Measurements from ENCODE around the gene ACOXL. TPM values are rescaled to one million over a fixed set of nuclear protein-coding genes. Genes with fewer than 3 reads are reported as not detected.

Gene ACOXL
- total RNA-seq, 1 donor from 2014 or later = 0.58 TPM

- DNase-seq (ENCODE audit: low read depth) = no peak
- no peak for TF ChIP-seq CTCF (IDR thresholded peaks at IDR 0.05; ENCODE audit: insufficient read depth, low read length, poor library complexity, severe bottlenecking)
- Histone ChIP-seq H3K27me3 (ENCODE audit: control insufficient read depth, insufficient read depth, low read length) (peaks cover 10% of the 10 kb centered on the region), H3K36me3 (ENCODE audit: control insufficient read depth, insufficient read depth, low read length) (no peaks in the 10 kb centered on the region), H3K4me3 (ENCODE audit: low read depth, low read length) (no peak overlapping the region)
These were observed 80.6 kb downstream of the ACOXL start for GRCh38 chr2:110812726-110813645.

GRCh38 chr2:110813896-110814295 is 81.5 kb downstream of the ACOXL start:
- no peak for TF ChIP-seq CTCF (IDR thresholded peaks at IDR 0.05; ENCODE audit: insufficient read depth, low read length, poor library complexity, severe bottlenecking)
- DNase-seq (ENCODE audit: low read depth) = no peak
- Histone ChIP-seq H3K4me3 (ENCODE audit: low read depth, low read length) (no peak overlapping the region), H3K27me3 (ENCODE audit: control insufficient read depth, insufficient read depth, low read length) (peaks cover 5% of the 10 kb centered on the region), H3K36me3 (ENCODE audit: control insufficient read depth, insufficient read depth, low read length) (no peaks in the 10 kb centered on the region)

GRCh38 chr2:110815938-110816337 is 83.6 kb downstream of the ACOXL start:
- TF ChIP-seq CTCF (IDR thresholded peaks at IDR 0.05; ENCODE audit: insufficient read depth, low read length, poor library complexity, severe bottlenecking) = no peak

GRCh38 chr2:110816404-110817365 is 84.3 kb downstream of the ACOXL start:
- H3K36me3 ChIP-seq (ENCODE audit: control insufficient read depth, insufficient read depth, low read length) = no peaks in the 10 kb centered on the region
- H3K27me3 ChIP-seq (ENCODE audit: control insufficient read depth, insufficient read depth, low read length) = peaks cover 10% of the 10 kb centered on the region
- DNase-seq (ENCODE audit: low read depth) = no peak
- no peak overlapping the region for H3K4me3 ChIP-seq (ENCODE audit: low read depth, low read length)
- TF ChIP-seq CTCF (IDR thresholded peaks at IDR 0.05; ENCODE audit: insufficient read depth, low read length, poor library complexity, severe bottlenecking) = no peak

More at GRCh38 chr2:110815938-110816337, 83.6 kb downstream of the ACOXL start:
- no peak overlapping the region for H3K4me3 ChIP-seq (ENCODE audit: low read depth, low read length)
- peaks cover 8% of the 10 kb centered on the region for H3K27me3 ChIP-seq (ENCODE audit: control insufficient read depth, insufficient read depth, low read length)
- DNase-seq (ENCODE audit: low read depth) = no peak
- no peaks in the 10 kb centered on the region for H3K36me3 ChIP-seq (ENCODE audit: control insufficient read depth, insufficient read depth, low read length)

- Histone ChIP-seq H3K36me3 (ENCODE audit: control insufficient read depth, insufficient read depth, low read length) (no peaks in the 10 kb centered on the region), H3K4me3 (ENCODE audit: low read depth, low read length) (no peak overlapping the region), H3K27me3 (ENCODE audit: control insufficient read depth, insufficient read depth, low read length) (peaks cover 9% of the 10 kb centered on the region)
- no peak for DNase-seq (ENCODE audit: low read depth)
- TF ChIP-seq CTCF (IDR thresholded peaks at IDR 0.05; ENCODE audit: insufficient read depth, low read length, poor library complexity, severe bottlenecking) = peak; percentile 10
These were observed 86.6 kb downstream of the ACOXL start for GRCh38 chr2:110818767-110819481.

Measured in kidney epithelial cell (primary cell).